GM20431 (cell line): Measurements from ENCODE around the gene THRB.

ENCODE experiments used
- in situ Hi-C: fragments of 300-500 bp; cut with MseI, MboI; formaldehyde crosslinking; loops from one replicate; pipeline ENCODE4 v1.15.0; 2020; ENCODE audit warnings: low sequenced_read_pairs; ENCODE audit not compliant: unreplicated experiment

The THRB gene

DNA sequence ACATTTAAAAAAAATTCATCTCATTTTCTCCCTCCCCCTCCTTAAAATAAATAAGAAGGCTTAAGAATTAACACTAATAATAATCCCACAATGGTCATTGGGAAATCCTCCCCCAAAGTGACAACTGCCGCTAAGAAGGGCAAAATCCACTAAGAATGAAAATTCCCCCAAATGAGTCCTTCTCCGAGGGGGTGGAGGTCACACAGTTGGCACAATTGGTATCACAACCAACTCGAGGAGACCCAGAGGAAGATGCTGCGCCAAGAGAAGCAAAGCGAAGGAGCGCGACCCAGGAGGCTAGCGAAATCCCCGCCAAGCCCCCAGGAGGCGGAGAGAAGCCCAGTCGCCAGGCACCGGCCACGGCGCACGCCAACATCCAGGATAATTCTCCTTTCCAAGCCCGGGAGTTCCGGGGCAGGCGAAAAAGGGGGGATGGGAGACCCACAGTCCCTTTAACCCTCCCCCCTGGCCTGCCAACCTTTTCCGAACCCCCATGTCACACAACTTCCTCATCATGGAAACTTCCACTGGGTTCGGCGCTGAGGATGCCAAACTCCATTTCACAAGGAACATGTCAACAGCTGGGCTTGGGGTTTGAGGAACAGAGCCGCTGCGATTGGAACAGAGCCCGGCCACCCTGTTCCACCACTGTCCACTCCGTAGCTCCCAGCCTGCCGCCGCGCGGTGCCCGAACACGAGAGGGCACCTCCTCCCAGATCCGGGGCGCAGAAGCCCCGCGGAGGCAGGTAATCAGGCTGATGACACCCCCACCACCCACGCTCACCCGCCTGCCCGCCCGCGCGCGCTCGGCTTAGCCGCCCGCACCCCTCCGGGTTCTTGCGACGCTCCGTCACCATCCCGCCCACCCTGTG is 668 bp downstream of the THRB start:
- in situ Hi-C loops = no loop called here

DNA sequence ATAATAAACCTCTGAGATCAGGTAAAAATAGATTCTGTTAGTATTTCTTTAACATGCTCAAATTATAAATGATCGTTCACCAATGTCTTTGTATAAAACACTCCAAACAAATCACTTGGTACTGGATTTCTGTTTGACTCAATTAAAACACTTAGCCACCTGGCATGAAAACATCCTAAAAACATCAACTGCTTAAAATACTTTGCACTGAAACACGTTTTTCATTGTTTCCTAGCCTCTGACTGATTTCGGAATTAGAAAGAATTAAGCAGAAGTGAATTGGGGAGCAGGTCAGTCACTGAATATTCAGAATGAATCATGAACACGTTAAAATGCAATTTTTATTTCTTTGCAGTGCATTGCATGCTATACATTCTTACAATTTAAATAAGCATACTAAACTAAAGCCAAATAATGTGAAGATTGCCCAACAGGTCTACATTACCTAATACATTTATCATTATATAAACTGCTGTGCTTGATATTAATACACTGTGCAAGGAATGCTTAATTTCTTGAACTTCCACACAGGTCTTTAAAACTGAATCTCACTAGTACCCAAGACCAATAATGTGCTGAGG is 1.6 kb downstream of the THRB start:
- in situ Hi-C loops = no loop called here

DNA sequence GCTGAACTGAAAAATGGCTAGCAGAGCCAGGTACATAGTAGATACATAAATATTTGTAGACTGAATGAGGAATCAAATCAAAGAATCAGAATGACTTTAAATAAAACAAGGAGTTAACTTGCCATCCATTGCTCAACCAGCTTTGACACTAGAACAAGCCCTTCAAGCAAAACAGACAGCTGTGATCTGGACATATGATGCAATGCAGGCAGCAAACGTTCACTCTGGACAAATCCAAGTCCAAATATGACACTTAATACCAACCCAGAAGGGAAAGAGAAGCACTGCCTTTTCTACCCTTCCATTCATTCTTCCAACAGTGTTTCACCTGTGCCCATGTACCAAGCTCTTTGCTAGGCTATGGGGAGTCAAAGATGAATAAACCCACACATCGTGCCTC is 4.5 kb downstream of the THRB start:
- in situ Hi-C loops = no loop called here

DNA sequence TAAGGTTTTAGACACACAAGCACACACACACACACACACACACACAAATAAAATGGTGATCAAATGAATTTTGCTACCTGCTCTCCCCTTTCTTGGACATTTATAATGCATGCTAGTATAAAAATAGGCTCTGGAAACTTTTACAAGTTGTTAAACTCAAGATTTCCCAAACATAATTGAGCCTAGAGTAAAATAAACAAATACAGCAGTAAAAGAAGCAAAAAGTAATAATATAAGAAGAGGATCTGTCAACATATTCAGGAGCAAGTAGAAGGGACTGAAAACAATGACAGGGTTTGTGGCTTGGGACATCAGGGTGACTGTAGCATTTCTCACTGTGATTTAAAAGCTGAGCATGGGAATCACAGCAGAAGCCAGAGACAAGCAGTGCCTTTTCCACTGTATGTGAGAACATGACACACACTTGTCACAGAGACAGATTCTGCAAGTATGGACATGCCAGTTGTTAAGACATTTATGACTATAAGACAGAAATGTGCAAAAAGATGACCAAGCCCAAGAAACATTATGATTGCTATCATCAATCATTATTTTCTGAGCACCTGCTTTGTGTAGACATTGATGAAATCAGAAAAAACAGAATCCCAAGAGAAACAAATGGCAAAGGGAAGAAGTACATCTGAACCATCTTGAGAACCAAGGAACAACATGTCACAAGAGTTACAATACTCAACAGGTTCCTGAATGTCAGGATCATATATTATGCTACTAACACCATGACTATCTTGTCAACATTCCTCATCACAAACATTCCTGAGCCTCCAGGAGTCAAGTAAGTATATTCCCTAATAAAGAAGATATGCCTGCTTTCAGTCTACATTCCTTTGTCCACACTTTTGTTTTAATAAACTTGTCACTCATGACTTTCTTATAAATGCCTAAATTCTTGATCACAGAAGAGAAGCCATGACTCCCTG is 7.1 kb downstream of the THRB start:
- in situ Hi-C loops = no loop called here

DNA sequence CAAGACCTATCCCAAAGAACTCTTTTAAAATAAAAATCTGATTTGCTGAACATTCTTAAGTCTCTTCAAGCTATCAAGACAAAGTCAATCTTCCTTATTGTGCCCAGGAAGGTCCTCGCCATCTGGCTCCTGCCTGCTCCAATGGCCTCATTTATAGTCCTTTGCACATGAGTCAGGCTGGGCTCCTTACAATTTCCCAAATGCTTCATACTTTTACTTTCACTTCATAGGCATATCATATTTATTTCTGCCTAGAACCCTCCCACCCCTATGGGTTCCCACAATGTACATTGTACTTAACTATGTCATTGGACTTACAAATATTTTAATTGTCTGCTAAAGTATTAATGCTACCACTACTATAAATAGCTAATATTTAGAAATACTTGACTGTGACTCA is 9.1 kb downstream of the THRB start:
- in situ Hi-C loops = no loop called here

DNA sequence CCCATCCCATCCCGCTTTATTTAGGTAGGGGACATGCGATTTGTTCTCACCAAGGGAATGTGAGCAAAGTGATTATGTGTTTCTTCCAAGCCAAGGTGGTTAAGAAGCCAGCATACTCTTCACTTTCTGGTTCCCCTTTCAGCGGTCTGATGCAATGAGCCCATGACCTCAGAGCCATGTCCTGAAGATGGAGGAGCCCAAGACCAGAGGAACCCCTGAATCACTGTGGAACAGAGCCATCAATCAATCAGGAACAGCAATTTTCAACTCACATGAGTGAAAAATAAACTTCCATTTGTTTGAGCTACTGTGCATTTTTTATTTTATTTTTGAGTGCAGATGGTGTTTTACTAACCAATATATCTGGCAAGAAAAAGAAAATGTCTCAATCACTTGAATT is 10.8 kb downstream of the THRB start:
- in situ Hi-C loops = no loop called here

DNA sequence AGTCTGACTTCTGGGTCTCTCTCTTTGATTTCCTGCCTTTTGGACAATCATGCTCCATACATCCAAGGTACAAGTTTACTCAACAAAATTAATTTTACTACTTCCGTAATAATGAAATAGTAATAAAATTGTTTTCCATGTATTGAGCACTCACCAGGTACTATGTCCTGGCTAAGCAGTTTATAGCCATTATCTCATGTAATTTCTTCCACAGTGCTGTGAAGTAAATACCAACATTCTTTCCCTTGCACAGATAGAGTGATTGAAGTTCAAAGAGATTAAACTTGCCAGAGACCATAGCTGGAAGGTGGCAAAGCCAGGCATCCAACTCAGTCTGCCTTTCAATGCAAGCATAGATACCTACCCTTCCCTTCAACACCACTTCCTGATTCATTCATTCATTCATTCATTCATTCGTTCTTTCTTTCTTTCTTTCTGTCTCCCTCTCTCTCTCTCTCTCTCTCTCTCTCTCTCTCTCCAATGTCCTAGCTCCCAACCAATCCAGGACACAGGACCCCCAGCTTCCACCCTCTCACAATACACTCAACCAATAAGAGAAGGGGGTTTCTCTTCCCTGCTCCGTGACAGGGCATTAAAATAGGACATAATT is 12.4 kb downstream of the THRB start:
- in situ Hi-C loops = no loop called here

DNA sequence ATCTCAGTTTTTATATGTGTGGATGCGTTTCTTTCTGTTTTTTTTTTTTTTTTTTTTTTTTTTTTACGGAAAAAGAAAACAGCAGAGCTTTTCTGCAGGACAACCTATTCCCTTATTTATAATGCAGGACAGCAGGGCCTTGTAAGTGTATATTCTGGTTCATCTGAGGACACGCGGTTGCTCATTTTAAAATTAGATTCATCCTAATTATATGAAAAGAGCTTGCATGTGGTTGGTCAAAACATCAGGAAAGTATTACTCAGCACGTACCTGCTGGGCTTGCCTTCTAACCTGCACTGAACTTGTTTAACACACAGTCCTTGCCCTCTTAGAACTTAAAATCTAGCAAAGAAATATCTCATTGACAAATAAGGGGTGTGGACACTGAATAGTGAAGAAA is 13.5 kb downstream of the THRB start:
- in situ Hi-C loops = no loop called here

DNA sequence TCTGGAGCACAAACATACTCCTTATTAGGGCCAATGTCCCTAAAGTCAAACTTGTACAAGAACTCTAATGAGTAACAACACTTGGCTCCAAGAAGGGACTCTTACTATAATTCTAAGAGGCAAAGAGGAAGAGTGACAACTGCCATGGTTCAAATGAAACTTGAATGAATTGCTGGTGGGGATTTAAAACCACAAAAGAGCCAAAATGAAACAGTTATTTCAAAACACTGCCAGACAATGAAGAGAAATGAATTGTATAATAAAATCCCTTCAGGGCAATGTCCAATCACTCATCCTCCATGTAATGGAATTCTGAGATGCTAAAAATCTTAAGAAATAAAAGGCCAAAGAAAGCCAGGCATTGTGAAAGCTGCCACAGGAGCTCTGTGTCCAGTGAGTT is 14.2 kb downstream of the THRB start:
- in situ Hi-C loops = no loop called here

DNA sequence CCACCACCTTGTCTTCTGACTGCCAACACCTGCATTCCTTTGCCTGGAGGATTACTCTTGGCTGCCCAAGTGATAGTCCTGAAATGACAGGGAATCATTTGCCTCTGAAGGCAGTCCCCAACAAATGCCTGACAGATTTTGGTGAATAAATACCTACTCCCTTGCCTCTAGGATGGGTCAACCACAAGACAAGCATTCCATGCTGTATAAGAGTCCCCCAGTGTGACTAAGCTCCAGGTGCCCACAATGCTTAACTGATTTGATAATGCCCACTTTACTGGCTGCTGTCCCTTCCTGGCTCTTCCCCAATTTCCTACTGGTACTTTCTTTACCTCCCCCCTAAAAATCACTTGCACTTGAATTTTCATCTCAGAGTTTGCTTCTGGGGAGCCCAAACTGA is 14.8 kb downstream of the THRB start:
- in situ Hi-C loops = no loop called here

DNA sequence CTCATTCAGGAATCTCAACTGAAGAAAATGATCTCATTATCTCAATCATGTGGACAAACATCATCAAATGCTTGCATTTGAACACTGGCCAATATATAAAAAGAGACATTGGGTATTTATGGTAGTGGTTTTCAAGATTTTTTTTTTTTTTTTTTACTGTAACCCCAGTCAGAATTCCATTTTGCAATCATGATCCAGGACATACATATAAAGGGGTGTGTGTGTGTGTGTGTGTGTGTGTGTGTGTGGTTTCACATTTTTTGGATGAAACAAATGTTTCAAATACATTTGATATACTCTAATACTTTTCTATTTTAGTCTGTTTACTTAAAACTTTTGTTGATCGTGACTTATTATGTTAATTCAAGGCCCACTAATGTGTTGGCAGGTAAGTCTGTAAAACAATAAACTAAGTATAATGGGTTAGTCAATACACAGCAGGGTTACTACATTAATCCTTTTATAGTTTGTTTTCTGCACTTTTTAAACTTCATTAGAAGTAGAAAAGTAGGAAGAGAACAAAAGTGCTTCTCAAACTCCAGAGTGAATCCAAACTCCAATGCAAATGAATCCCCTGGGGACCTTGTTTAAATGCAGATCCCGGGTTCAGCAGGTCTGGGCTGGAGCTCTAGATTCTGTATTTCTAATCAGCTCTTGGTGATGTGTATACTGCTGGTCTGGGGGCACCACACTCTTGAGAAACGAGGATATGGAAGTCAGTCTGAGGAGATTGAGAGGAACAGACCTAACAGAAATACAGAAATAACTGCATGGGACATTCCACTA is 17.6 kb downstream of the THRB start:
- in situ Hi-C loops = no loop called here

DNA sequence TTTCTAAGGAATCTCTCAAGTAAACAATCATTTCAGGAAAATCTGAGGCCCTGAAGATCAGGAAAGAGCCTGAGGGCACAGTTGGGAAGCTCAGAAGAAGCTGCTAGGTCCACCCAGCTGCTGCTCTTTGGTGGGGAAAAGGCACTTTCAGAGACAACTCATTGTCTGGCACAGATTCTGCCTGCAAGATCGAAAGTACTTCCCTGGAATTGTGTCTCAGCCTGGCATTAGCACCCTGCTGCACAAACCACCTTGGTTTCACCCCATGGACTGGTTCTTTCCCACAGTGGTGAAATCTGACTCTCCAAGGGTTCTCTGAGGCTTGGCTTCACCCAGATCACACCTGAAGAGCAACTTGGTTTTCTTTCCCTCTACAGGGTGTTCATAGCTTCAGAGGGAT is 18.7 kb downstream of the THRB start:
- in situ Hi-C loops = no loop called here

DNA sequence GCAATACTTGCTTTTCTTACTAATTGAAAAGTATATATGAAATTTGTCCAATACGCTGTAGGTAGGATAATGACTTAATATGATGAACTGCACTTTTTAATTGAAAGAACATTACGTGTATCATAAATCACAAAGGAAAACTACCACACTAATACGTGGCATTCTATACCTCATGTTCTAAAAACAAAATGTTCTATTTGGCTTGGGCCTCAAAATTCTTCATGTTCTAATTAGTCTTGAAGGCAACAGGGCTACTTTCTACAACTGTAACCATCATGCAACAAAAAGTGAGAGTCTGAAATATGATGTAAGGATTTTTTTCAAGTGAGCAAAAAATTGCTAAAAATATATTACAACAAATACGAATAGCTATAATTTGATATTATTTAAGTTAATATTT is 19.8 kb downstream of the THRB start:
- in situ Hi-C loops = no loop called here

DNA sequence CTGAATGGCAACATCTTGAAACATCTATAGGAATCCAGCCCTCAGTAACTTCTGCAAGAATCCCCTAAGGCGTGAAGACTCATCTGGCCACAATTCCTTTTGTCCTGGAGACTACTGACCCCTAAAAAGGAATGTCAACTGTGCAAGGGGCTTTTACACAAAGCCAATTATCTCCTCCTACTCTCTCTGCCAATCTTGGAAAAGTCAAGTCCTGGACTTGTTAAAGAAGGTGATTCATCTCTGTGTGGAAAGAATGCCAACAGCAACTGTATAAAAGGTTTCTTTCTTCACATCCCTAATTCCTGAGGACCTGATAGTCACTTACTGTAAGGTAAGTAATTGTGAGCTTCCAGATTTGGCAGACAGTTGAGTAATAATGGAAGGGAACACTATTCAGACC is 22.3 kb downstream of the THRB start:
- in situ Hi-C loops = no loop called here

DNA sequence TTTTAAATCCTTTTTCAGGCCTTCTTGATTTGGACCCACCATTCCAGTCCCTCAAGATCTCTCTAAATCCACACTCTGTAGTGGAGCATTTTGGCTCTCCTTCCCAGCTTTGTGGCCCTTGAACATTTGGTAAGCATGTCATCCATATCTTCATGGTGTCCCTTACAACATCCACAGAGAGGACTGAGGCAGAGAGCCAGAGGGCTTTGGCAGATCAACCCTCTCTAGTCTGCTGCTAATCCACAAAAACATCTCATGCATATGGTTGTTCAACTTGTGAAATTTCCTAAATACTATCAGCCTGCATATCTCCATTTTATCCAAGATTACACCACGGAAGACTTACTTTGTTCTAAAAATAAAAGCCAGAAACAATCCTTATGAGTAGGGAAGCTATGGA is 23.2 kb downstream of the THRB start:
- in situ Hi-C loops = no loop called here

DNA sequence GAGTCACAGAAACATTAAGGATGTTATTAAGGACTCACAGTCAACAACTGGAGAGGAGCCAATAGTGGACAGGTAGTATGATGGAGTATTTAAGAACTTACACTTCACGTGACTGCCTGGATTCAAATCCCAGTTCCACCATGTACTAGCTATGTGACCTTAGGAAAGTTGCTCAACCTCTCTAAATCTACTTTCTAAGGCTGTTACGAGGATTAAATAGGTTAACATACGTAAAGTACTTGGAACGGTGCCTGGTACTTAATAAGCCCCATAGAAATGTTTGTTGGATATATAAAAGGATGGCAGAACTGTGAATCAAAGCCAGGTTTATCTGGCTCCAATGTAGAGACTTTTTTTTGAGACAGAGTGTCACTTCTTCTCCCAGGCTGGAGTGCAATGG is 24.4 kb downstream of the THRB start:
- in situ Hi-C loops = no loop called here

DNA sequence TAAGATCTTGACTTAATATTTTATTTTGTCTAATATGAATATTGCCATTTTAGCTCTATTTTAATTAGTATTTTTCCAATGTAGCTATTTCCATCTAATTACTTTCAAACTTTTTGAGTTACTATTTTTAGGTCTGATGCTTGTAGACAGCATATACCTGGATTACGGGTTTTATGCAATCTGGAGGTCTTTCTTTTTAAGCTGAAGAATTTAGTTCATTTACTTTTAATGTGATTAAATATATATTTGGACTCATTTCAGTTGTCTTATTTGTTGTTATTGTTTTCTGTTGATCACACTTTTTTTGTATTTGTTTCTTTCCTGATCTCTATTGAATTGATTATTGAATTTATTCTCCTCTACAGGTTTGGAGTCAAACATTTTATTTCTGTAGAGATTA is 30.3 kb downstream of the THRB start:
- in situ Hi-C loops = no loop called here

DNA sequence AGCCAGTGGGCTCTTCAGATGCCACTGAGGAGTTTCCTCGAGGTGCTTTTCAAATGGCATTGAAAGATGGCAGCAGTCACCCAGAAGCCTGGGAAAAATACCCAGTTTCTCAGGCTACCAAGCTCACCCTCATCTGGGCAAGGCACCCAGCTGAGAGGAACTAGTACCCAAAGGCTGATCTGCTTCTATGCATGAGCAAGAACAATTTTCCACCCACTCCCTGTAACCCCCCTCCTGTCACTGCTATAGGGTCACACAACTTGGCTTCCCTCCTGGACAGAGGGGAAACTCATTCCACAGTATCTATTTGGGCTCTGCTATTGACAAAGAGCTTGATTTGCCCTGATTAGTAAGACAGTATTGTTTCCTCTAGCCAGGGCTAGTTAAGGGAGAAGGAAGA is 31.9 kb downstream of the THRB start:
- in situ Hi-C loops = no loop called here

DNA sequence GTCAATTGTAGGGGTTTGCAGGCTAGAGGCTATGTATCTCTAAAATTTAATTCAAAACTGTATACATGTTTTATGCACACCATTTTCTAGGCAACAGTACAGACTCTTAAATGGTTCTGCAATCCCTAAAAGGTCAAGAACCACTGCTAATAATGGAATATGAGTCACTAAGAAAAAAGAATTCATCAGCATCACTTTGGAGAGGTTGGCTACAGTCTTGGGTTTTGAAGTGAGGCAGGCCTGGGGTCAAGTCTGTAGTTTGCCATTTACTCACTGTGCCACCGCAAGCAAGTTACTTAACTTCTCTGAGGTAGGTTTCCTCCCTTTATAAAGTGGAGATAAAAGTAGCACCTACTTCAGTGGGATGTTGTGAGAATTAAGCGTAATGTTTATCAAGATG is 33.7 kb downstream of the THRB start:
- in situ Hi-C loops = no loop called here

DNA sequence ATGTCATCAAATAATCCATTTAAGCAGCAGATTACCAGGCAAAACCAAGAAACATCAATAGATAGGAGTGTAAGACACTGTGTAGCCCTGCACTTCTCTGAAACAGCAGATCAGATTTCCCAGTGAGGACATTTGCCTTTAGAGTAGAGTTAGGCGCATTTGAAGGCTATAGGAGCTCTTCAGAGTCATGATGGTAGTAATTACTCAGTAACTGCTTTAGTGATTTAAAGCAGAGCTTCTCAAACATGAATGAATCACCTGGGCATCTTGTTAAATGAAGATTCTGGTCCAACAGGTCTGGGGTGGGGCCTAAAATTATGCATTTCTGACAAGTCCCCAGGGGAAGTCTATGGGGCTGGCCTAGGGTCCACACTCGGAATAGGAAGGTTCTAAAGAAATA is 36.9 kb downstream of the THRB start:
- in situ Hi-C loops = no loop called here
